KMS-11 (cell line): ENCODE measurements around the gene PCK2.

ENCODE experiments used
- H2AFZ ChIP-seq: fragments of 200-600 bp; sonication (generic); 2 replicates; pipeline ENCODE4 v1.6.1; 2016; ENCODE audit warnings: antibody characterized with exemption, mixed run types, low read depth
- H3K27ac ChIP-seq: fragments of 200-600 bp; sonication (generic); 2 replicates; pipeline ENCODE4 v1.6.1; 2016; ENCODE audit warnings: mild to moderate bottlenecking, mixed run types
- H3K27me3 ChIP-seq: fragments of 200-600 bp; sonication (generic); 2 replicates; pipeline ENCODE4 v1.6.1; 2017; ENCODE audit warnings: mild to moderate bottlenecking, low read depth, mixed run types, moderate library complexity; ENCODE audit not compliant: insufficient read depth
- H3K36me3 ChIP-seq: fragments of 200-600 bp; sonication (generic); 2 replicates; pipeline ENCODE4 v1.6.1; 2017; ENCODE audit warnings: mild to moderate bottlenecking, mixed run types; ENCODE audit not compliant: insufficient read depth
- H3K4me1 ChIP-seq: fragments of 200-600 bp; sonication (generic); 2 replicates; pipeline ENCODE4 v1.6.1; 2016; ENCODE audit warnings: mild to moderate bottlenecking, low read depth, mixed run types; ENCODE audit not compliant: poor library complexity, severe bottlenecking
- H3K4me2 ChIP-seq: fragments of 200-600 bp; sonication (generic); 2 replicates; pipeline ENCODE4 v1.7.0; 2016; ENCODE audit warnings: mild to moderate bottlenecking, mixed run types
- H3K4me3 ChIP-seq: fragments of 200-600 bp; sonication (generic); IDR thresholded peaks from 2 replicates; pipeline ENCODE4 v1.6.1; 2017; ENCODE audit warnings: low read depth, low read length, mixed read lengths; ENCODE audit not compliant: insufficient read depth
- H3K79me2 ChIP-seq: fragments of 200-600 bp; sonication (generic); 2 replicates; pipeline ENCODE4 v1.6.1; 2016; ENCODE audit warnings: low read depth, mixed run types; ENCODE audit not compliant: insufficient read depth
- H3K9ac ChIP-seq: fragments of 200-600 bp; sonication (generic); 2 replicates; pipeline ENCODE4 v1.6.1; 2016; ENCODE audit warnings: mild to moderate bottlenecking, mixed run types
- H4K20me1 ChIP-seq: fragments of 200-600 bp; sonication (generic); 2 replicates; pipeline ENCODE4 v1.6.1; 2016; ENCODE audit warnings: mild to moderate bottlenecking, mixed run types; ENCODE audit not compliant: insufficient read depth
- CTCF ChIP-seq: fragments of 200-600 bp; sonication (generic); conservative IDR thresholded peaks from 2 replicates; pipeline ENCODE4 v1.6.1; 2017; ENCODE audit warnings: low read depth, mild to moderate bottlenecking, antibody characterized with exemption, low read length, moderate library complexity, mixed read lengths

Gene PCK2

GRCh38 chr14:24064856-24065255 is 29.3 kb upstream of the PCK2 start:
- no peak overlapping the region for H3K27ac ChIP-seq
- no peaks in the 10 kb centered on the region for H4K20me1 ChIP-seq
- no peaks in the 10 kb centered on the region for H3K27me3 ChIP-seq

GRCh38 chr14:24065408-24065807 is 28.7 kb upstream of the PCK2 start:
- Histone ChIP-seq H3K27me3 (no peaks in the 10 kb centered on the region), H3K36me3 (no peaks in the 10 kb centered on the region), H3K79me2 (no peaks in the 10 kb centered on the region), H3K4me2 (no peak overlapping the region), H3K4me3 (no peak overlapping the region), H4K20me1 (no peaks in the 10 kb centered on the region), H2AFZ (no peak overlapping the region), H3K9ac (no peak overlapping the region), H3K27ac (no peak overlapping the region), H3K4me1 (no peaks in the 10 kb centered on the region)
- TF ChIP-seq CTCF = no peak

More at GRCh38 chr14:24064856-24065255, 29.3 kb upstream of the PCK2 start:
- Histone ChIP-seq H3K36me3 (no peaks in the 10 kb centered on the region), H3K9ac (no peak overlapping the region), H3K4me3 (no peak overlapping the region), H2AFZ (no peak overlapping the region), H3K4me1 (no peaks in the 10 kb centered on the region), H3K4me2 (no peak overlapping the region), H3K79me2 (no peaks in the 10 kb centered on the region)
- no peak for TF ChIP-seq CTCF

- Histone ChIP-seq H3K4me2 (no peak overlapping the region), H3K27me3 (no peaks in the 10 kb centered on the region)
- no peak for TF ChIP-seq CTCF
These were observed 27.5 kb upstream of the PCK2 start for GRCh38 chr14:24066496-24067132.

GRCh38 chr14:24067133-24068082 is 26.7 kb upstream of the PCK2 start:
- Histone ChIP-seq H3K9ac (no peak overlapping the region), H2AFZ (no peak overlapping the region), H3K27me3 (no peaks in the 10 kb centered on the region), H3K4me2 (no peak overlapping the region), H3K36me3 (no peaks in the 10 kb centered on the region), H3K4me3 (no peak overlapping the region), H3K4me1 (no peaks in the 10 kb centered on the region), H3K79me2 (no peaks in the 10 kb centered on the region), H4K20me1 (no peaks in the 10 kb centered on the region), H3K27ac (no peak overlapping the region)
- no peak for TF ChIP-seq CTCF

More at GRCh38 chr14:24066496-24067132, 27.5 kb upstream of the PCK2 start:
- no peaks in the 10 kb centered on the region for H4K20me1 ChIP-seq
- H3K4me1 ChIP-seq = no peaks in the 10 kb centered on the region
- no peak overlapping the region for H3K27ac ChIP-seq
- no peak overlapping the region for H3K9ac ChIP-seq
- H3K4me3 ChIP-seq = no peak overlapping the region
- no peaks in the 10 kb centered on the region for H3K36me3 ChIP-seq
- no peaks in the 10 kb centered on the region for H3K79me2 ChIP-seq
- no peak overlapping the region for H2AFZ ChIP-seq
